WTC11 (cell line): ENCODE measurements around the gene PLXNA2. TPM values are rescaled to one million over a fixed set of nuclear protein-coding genes. Genes with fewer than 3 reads are reported as not detected.

Source experiments
- ATAC-seq: fragments of 200-7000 bp; cut with Tn5 transposase; 2 replicates; pipeline ENCODE4 v1.10.0; 2021; ENCODE audit warnings: mild to moderate bottlenecking, moderate library complexity
- CTCF ChIA-PET: fragments of 300-600 bp; sonication (Branson Sonifier 250); formaldehyde crosslinking; loops from one replicate; lab custom pipeline; 2021; ENCODE audit warnings: antibody characterized with exemption; lab: Charles Lee
- POLR2A ChIA-PET: fragments of 350-600 bp; sonication (Branson Sonifier 250); formaldehyde crosslinking; loops from one replicate; lab custom pipeline; 2021; ENCODE audit warnings: antibody characterized with exemption; lab: Charles Lee
- DNase-seq: peaks from one replicate; pipeline ENCODE4 v3.0.0; 2021; ENCODE audit warnings: low spot score
- H3K27ac Mint-ChIP-seq: 2 replicates; pipeline ENCODE4 v1.8.0; 2021; ENCODE audit warnings: mixed read lengths
- H3K27me3 Mint-ChIP-seq: 2 replicates; pipeline ENCODE4 v1.8.0; 2021; ENCODE audit warnings: low read depth, mild to moderate bottlenecking, moderate library complexity, mixed read lengths
- H3K36me3 Mint-ChIP-seq: 2 replicates; pipeline ENCODE4 v1.8.0; 2021; ENCODE audit warnings: mixed read lengths
- H3K4me1 Mint-ChIP-seq: 2 replicates; pipeline ENCODE4 v1.8.0; 2022; ENCODE audit warnings: mixed read lengths
- H3K4me3 Mint-ChIP-seq: 2 replicates; pipeline ENCODE4 v1.8.0; 2021; ENCODE audit warnings: mild to moderate bottlenecking, moderate library complexity, mixed read lengths
- H3K9me3 Mint-ChIP-seq: 2 replicates; pipeline ENCODE4 v1.8.0; 2021; ENCODE audit warnings: mixed read lengths
- HMGA2 ChIP-seq: fragments of 250-450 bp; sonication (Bioruptor Pico); IDR thresholded peaks from 2 replicates; pipeline ENCODE4 v1.4.0; 2021; ENCODE audit warnings: mild to moderate bottlenecking, moderate library complexity
- NFATC4 ChIP-seq: fragments of 250-450 bp; sonication (Bioruptor Pico); IDR thresholded peaks from 2 replicates; pipeline ENCODE4 v1.9.0; 2021; ENCODE audit warnings: mild to moderate bottlenecking
- NFE2L1 ChIP-seq: sonication (generic); formaldehyde crosslinking; IDR thresholded peaks from 2 replicates; pipeline ENCODE4 v1.8.1; 2023; ENCODE audit warnings: missing genetic modification reagents
- NR2C2 ChIP-seq: sonication (generic); formaldehyde crosslinking; IDR thresholded peaks from 2 replicates; pipeline ENCODE4 v1.8.0; 2022; ENCODE audit warnings: mild to moderate bottlenecking, missing genetic modification reagents
- NR3C1 ChIP-seq: sonication (generic); formaldehyde crosslinking; conservative IDR thresholded peaks from 2 replicates; pipeline ENCODE4 v1.8.1; 2023; ENCODE audit warnings: low read depth, mild to moderate bottlenecking, missing genetic modification reagents
- OVOL2 ChIP-seq: fragments of 250-450 bp; sonication (Bioruptor Pico); IDR thresholded peaks from 2 replicates; pipeline ENCODE4 v1.9.0; 2021; ENCODE audit warnings: mild to moderate bottlenecking, borderline replicate concordance
- RELA ChIP-seq: sonication (generic); formaldehyde crosslinking; IDR thresholded peaks from 2 replicates; pipeline ENCODE4 v1.8.1; 2022; ENCODE audit warnings: missing genetic modification reagents, mild to moderate bottlenecking, borderline replicate concordance
- ZNF232 ChIP-seq: sonication (generic); formaldehyde crosslinking; IDR thresholded peaks from 2 replicates; pipeline ENCODE4 v1.8.0; 2022; ENCODE audit warnings: mild to moderate bottlenecking, missing genetic modification reagents
- ZNF263 ChIP-seq: sonication (generic); formaldehyde crosslinking; IDR thresholded peaks from 2 replicates; pipeline ENCODE4 v1.8.1; 2022; ENCODE audit warnings: low read depth, mild to moderate bottlenecking, moderate library complexity, missing genetic modification reagents
- total RNA-seq: library from RNA; stranded (reverse); gene quantifications from 3 replicates; pipeline ENCODE4 v1.2.3, GENCODE V29; 2021
- TF ChIP-seq, protein P1 (sequence below): sonication (generic); formaldehyde crosslinking; IDR thresholded peaks from 2 replicates; pipeline ENCODE4 v1.8.0; 2023; ENCODE audit warnings: missing genetic modification reagents, mild to moderate bottlenecking, borderline replicate concordance
- TF ChIP-seq, protein P2 (sequence below): fragments of 200-600 bp; IDR thresholded peaks from 2 replicates; pipeline ENCODE4 v1.8.0; 2022; ENCODE audit warnings: antibody characterized with exemption
- TF ChIP-seq, protein P3 (sequence below): fragments of 250-450 bp; sonication (Bioruptor Pico); IDR thresholded peaks from 2 replicates; pipeline ENCODE4 v1.9.0; 2021; ENCODE audit warnings: mild to moderate bottlenecking, borderline replicate concordance

The PLXNA2 gene
- total RNA-seq, 1 experiment from 2014 or later, result 4.2 TPM

DNA sequence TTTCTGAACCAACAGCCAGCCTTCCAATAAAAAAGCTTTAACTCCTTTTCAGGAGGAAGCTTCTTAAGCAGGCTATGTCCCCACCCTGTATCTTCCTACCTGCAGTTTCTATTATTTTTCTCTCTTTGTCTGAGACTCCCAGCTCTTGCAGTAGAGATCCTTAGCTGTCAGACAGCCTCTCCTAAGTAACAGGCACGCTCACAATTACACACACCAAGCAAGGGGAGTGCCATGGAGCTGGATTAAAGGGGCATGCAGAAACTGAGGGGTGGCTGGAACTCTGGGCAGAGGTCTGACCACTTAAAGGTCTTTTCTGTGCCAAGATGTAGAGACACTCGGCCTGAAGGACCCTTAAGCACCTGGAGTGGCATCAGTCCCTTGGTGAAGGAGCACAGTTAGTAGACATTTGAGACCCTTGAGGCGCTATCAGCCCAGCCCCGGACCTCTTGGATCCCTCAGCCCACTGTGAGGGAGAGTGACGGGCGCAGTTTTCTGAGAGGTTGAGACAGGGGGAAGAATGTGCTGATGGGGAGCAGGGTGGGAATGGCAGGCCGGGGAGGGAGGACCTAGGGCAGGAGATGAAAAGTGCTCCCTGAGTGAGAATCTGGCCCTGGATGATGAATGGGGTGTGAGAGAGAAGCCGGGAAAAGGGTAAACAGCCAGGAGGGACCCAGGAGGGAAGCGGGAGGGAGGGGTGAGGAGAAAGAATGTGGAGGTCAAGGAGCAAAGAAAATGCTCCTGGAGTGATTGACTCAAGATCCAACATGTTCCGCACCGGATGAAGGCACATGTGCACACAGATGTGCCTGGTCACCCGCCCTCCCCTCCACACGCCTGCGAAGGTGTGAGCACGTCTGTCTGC lies 13.3 kb downstream of the PLXNA2 start:
- POLR2A ChIA-PET, result no interaction called here
- ATAC-seq (no peak), DNase-seq (no peak)
- no peak overlapping the region for H3K27ac Mint-ChIP-seq
- H3K27me3 Mint-ChIP-seq, result peaks cover 2% of the 10 kb centered on the region
- no peaks in the 10 kb centered on the region for H3K36me3 Mint-ChIP-seq
- TF ChIP-seq NFE2L1 (no peak), NR3C1 (CRISPR knock-in tag) (no peak)
- TF ChIP-seq, protein P1, sequence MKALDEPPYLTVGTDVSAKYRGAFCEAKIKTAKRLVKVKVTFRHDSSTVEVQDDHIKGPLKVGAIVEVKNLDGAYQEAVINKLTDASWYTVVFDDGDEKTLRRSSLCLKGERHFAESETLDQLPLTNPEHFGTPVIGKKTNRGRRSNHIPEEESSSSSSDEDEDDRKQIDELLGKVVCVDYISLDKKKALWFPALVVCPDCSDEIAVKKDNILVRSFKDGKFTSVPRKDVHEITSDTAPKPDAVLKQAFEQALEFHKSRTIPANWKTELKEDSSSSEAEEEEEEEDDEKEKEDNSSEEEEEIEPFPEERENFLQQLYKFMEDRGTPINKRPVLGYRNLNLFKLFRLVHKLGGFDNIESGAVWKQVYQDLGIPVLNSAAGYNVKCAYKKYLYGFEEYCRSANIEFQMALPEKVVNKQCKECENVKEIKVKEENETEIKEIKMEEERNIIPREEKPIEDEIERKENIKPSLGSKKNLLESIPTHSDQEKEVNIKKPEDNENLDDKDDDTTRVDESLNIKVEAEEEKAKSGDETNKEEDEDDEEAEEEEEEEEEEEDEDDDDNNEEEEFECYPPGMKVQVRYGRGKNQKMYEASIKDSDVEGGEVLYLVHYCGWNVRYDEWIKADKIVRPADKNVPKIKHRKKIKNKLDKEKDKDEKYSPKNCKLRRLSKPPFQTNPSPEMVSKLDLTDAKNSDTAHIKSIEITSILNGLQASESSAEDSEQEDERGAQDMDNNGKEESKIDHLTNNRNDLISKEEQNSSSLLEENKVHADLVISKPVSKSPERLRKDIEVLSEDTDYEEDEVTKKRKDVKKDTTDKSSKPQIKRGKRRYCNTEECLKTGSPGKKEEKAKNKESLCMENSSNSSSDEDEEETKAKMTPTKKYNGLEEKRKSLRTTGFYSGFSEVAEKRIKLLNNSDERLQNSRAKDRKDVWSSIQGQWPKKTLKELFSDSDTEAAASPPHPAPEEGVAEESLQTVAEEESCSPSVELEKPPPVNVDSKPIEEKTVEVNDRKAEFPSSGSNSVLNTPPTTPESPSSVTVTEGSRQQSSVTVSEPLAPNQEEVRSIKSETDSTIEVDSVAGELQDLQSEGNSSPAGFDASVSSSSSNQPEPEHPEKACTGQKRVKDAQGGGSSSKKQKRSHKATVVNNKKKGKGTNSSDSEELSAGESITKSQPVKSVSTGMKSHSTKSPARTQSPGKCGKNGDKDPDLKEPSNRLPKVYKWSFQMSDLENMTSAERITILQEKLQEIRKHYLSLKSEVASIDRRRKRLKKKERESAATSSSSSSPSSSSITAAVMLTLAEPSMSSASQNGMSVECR, result no peak
- TF ChIP-seq, protein P2, sequence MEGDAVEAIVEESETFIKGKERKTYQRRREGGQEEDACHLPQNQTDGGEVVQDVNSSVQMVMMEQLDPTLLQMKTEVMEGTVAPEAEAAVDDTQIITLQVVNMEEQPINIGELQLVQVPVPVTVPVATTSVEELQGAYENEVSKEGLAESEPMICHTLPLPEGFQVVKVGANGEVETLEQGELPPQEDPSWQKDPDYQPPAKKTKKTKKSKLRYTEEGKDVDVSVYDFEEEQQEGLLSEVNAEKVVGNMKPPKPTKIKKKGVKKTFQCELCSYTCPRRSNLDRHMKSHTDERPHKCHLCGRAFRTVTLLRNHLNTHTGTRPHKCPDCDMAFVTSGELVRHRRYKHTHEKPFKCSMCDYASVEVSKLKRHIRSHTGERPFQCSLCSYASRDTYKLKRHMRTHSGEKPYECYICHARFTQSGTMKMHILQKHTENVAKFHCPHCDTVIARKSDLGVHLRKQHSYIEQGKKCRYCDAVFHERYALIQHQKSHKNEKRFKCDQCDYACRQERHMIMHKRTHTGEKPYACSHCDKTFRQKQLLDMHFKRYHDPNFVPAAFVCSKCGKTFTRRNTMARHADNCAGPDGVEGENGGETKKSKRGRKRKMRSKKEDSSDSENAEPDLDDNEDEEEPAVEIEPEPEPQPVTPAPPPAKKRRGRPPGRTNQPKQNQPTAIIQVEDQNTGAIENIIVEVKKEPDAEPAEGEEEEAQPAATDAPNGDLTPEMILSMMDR, result no peak
- H3K4me1 Mint-ChIP-seq, result peaks cover 66% of the 10 kb centered on the region
- CTCF ChIA-PET, result interaction anchor here (0.9 to 1.5 kb wide), 2 partner anchors 8 to 9 kb away, joined by 3 to 4 read pairs; no protein-coding TSS in a partner anchor
- peaks cover 4% of the 10 kb centered on the region; the same call in 1 of the 2 replicates for H3K9me3 Mint-ChIP-seq
- no peak overlapping the region for H3K4me3 Mint-ChIP-seq

DNA sequence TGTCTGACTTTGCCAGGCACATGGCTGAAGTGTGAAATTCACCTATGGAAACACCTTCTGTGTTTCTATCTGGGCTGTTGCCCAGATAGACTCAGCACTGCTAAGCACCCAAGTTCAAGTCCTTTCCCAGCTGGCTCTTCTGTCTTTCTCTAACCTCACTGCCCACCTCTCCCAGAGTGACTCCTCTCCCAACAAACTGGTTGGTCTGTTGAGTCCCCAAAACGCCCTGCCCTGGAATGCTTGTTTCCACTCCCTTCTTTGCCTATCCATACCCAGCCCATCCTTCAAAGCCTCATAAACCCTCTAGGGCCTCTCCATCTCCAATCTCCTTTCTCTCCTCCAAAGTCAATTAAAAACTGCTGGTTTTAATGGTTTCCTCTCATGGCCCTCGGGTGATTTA lies 15.6 kb downstream of the PLXNA2 start:
- no peaks in the 10 kb centered on the region; the same call in 1 of the 2 replicates for H3K27me3 Mint-ChIP-seq
- ATAC-seq (no peak), DNase-seq (no peak)
- H3K4me3 Mint-ChIP-seq, result no peak overlapping the region
- no peak for TF ChIP-seq NFATC4
- no peak for TF ChIP-seq HMGA2 (CRISPR knock-in tag)
- TF ChIP-seq ZNF263, result no peak
- TF ChIP-seq RELA (CRISPR knock-in tag), result no peak
- TF ChIP-seq, protein P1, result no peak
- no peak for TF ChIP-seq NR2C2
- TF ChIP-seq, protein P3, sequence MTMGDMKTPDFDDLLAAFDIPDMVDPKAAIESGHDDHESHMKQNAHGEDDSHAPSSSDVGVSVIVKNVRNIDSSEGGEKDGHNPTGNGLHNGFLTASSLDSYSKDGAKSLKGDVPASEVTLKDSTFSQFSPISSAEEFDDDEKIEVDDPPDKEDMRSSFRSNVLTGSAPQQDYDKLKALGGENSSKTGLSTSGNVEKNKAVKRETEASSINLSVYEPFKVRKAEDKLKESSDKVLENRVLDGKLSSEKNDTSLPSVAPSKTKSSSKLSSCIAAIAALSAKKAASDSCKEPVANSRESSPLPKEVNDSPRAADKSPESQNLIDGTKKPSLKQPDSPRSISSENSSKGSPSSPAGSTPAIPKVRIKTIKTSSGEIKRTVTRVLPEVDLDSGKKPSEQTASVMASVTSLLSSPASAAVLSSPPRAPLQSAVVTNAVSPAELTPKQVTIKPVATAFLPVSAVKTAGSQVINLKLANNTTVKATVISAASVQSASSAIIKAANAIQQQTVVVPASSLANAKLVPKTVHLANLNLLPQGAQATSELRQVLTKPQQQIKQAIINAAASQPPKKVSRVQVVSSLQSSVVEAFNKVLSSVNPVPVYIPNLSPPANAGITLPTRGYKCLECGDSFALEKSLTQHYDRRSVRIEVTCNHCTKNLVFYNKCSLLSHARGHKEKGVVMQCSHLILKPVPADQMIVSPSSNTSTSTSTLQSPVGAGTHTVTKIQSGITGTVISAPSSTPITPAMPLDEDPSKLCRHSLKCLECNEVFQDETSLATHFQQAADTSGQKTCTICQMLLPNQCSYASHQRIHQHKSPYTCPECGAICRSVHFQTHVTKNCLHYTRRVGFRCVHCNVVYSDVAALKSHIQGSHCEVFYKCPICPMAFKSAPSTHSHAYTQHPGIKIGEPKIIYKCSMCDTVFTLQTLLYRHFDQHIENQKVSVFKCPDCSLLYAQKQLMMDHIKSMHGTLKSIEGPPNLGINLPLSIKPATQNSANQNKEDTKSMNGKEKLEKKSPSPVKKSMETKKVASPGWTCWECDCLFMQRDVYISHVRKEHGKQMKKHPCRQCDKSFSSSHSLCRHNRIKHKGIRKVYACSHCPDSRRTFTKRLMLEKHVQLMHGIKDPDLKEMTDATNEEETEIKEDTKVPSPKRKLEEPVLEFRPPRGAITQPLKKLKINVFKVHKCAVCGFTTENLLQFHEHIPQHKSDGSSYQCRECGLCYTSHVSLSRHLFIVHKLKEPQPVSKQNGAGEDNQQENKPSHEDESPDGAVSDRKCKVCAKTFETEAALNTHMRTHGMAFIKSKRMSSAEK (CRISPR knock-in tag), result no peak
- TF ChIP-seq OVOL2 (CRISPR knock-in tag), result no peak
- TF ChIP-seq ZNF232 (CRISPR knock-in tag), result no peak
- no peaks in the 10 kb centered on the region for H3K36me3 Mint-ChIP-seq
- peaks cover 4% of the 10 kb centered on the region; the same call in 1 of the 2 replicates for H3K9me3 Mint-ChIP-seq
- CTCF ChIA-PET, result no interaction called here
- POLR2A ChIA-PET, result no interaction called here
- H3K4me1 Mint-ChIP-seq, result peaks cover 55% of the 10 kb centered on the region
- no peak overlapping the region for H3K27ac Mint-ChIP-seq
